ENCODE data around the gene PRR23B. TPM values are rescaled to one million over a fixed set of nuclear protein-coding genes. Genes with fewer than 3 reads are reported as not detected.
"Not testable (repeated sequence)": the region's sequence is repeated elsewhere in the genome, so short reads cannot be mapped to it uniquely, and the experiment has no call there.

PRR23B gene
- not detected in 2 replicates for total RNA-seq

DNA sequence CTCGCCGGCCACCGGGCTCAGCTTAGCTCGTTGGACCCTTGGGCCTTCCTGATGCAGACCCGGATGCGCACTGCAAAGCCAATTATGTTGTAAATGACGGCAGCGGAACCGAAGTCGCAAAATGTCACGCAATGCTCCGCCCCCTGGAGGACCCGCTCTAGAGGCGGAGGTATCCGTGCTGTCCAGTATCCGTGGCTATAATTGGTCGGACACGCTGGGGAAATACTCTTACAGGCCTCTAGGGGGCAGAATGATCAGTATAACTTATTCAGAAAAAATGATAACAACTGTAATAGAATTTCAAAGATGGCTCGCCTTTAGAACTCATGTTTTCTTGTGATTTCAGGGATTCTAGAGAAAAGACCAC is at the start of gene PRR23B:
TSS of gene PRR23B (minus strand) at position 59 of the 367 bp plus-strand sequence. CDS start 265 bp downstream, outside the sequence.
- intact Hi-C loops (cut with micrococcal nuclease) = no loop called here

DNA sequence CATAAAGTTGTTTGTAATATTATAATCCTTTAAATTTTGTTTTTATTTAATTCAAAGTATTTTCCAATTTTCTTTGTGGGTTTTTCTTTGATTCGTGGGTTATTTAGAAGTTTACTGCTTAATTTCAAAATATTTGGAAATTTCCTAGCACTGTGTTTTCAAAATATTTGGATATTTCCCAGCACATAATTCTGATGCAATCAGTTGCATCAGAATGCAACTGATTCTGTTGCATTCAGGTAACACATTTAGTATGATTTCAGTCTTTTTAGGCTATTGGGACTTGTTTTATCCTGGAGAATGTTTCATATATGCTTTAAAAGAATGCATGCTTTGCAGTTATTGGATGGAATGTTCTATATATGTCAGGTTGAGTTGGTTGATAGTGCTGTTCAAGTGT is 42.2 kb upstream of the PRR23B start:
- intact Hi-C loops (cut with micrococcal nuclease) = no loop called here

GRCh38 chr3:139052802-139053600 is 32.3 kb upstream of the PRR23B start:
- intact Hi-C loops (cut with micrococcal nuclease) = no loop called here

- intact Hi-C loops (cut with micrococcal nuclease) = no loop called here
Observed at GRCh38 chr3:139044366-139045210, 23.9 kb upstream of the PRR23B start, which contains the start of gene PRR23C. Gene PRR23C, minus strand, starts transcription at chr3:139044892. Its CDS starts 272 bp downstream, at chr3:139044620.

DNA sequence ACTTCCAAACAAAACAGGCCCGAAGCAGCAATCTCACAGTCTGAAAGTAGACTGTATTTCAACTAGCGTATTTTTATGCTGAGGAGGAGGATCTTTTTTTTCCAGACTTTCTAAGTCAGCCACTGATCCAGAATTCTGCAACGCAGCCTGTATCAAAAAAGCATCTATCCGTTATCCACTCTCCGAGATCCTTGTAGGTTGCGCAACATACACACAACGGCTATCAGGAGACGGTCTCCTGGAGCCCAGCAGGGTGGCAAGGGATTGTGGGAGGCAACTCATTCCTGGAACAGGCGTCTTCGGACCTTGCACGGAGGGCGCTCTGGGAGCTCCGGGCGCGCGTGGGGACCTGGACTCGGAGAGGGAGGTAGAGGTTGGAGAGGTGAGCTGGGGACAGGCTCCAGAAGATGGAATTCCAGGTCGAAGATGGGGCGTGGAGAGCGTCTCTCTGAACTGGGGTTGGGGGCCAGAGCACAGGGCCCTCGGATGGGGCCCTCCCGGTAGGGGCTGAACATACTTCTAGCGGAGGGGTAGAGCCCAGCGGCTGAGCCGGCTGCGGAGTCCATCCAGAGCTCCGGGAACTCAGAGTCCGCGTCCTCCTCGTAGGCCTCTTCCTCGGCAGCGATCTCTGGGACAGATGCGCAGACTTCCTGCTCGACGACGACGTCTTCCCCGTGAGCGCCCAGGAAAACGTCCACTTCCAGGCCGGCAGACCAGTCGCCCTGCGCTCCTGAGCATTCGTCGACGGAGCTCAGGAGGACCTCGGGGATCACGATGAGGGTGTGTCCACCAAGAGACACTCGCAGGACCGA is 23.0 kb upstream of the PRR23B start:
- intact Hi-C loops (cut with micrococcal nuclease) = no loop called here

- intact Hi-C loops (cut with micrococcal nuclease) = no loop called here
Observed at GRCh38 chr3:139037478-139037877, 16.8 kb upstream of the PRR23B start.

DNA sequence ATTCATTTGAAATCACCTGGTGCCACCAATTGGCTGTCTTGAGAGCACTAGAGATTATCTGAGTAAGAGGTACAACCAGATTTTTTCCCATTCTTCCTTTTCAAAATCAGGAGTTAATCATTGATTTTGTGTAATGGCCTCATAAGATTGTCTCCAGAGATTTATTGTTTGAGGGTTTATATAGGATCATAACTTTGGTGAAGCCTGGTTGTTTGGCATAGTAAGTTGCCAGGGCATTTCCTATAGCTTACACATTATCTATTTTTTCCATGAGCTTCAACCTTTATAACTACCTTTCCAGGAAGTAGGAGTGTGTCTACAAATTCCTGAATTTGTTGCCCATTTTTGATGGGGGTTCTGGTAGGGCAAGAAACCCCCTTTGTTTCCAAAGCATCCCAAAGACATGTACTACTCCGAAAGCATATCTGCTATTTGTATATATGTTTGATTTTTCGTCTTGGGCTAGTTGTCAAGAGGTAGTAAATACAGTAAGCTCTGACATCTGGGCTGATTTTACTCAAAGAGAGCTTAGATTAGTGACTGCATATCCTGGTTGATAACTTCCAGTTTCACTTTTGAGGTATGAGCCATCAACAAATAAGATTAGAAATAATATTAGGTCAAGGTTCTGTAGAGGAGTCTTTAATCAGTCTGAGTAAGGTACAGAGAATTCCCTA is 11.7 kb upstream of the PRR23B start:
- intact Hi-C loops (cut with micrococcal nuclease) = no loop called here

DNA sequence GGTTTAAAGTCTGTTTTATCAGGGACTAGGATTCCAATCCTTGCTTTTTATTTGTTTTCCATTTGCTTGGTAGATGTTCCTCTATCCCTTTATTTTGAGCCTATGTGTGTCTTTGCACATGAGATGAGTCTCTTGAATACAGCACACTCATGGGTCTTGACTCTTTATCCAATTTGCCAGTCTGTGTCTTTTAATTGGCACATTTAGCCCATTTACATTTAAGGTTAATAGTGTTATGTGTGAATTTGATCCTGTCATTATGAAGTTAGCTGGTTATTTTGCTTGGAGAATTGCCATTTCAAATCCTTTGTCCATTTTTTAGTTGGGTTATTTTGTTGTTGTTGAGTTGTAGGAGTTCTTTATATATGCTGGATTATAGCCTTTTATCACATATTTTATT is 9.8 kb upstream of the PRR23B start:
- intact Hi-C loops (cut with micrococcal nuclease) = not testable (repeated sequence)

DNA sequence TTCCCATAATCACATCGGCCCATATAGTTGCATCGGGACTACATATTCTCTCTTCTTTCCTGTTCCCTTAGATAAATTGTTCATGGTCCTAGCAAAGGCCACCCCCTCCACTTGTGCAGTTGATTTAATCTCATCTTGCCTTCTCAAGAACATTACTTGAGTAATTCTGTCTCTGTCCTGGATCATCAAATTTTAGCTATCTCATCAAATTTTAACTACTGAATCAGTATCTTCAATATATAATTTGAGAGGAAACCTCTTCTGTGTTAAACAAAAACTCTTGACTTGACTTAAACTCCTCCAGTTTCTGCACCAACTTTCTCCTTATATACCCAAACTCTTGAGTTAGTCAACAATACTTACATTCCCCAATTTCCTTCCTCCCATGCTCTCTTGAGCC is 4.2 kb upstream of the PRR23B start:
- intact Hi-C loops (cut with micrococcal nuclease) = no loop called here

GRCh38 chr3:139020036-139020867 is 474 bp downstream of the PRR23B start:
- intact Hi-C loops (cut with micrococcal nuclease) = no loop called here

DNA sequence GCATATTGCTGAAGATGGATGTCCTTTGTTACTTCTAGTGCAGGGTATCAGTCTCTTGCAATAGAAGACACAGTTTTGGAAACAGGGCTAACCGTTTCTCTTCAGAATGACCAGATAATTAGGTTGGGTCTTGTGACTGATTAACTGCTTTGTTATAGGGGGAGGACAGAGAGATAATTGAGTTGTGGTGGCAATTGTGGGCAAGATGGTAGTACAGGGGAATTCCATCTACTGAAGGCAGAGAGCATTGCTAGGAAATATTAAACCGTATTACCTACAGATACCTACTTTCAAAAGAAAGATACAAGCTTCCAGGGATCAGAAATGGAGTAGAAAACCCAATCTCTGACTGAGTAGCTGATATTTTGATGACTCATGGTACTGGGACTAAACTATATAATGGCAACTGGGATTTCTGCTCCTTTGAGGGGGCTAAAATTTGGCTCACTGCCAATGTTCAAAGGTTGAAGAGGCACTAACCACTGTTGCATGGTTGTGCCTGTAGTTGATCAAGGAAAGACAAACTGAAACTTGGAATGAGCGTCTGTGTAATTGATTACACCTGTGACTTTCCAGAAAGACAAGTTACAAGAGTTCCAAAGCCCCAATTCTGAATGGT is 4.2 kb downstream of the PRR23B start:
- intact Hi-C loops (cut with micrococcal nuclease) = no loop called here

DNA sequence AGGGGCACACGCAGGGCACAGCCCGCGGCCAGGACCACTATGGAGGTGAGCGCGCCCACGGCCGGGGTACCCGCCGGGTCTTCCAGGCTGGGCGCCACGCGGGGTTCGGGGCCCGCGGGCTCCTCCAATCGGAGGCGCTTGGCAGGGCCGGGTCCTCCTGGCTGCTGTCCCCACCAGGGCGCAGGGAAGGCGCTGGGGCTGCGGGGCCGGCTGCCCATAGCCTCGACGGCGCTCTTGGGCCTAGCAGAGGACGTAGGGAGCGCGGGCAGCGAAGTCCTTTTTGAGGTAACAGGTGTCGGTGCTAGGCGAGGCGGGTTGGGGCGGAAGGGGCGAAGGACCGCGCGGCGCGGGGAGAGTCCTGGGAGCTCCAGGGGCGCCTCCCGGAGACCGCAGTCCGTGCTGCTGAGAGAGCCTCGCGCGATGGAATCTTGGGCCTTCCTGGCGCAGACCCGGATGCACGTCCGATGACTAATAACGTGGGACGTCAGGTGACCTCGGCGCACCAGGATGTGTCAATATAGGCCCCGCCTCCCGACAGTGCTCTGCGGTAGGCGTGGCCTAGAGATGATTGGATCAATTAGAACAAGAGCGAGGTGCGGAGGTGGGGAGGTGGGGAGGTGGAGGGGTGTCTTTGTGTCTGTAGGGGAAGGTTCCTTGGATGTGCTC is 14.5 kb downstream of the PRR23B start, which contains the start of gene PRR23A:
TSS of gene PRR23A (minus strand) at position 218 of the 666 bp plus-strand sequence. CDS start at position 218, 0 bp downstream.
- intact Hi-C loops (cut with micrococcal nuclease) = no loop called here

- intact Hi-C loops (cut with micrococcal nuclease) = no loop called here
Observed at GRCh38 chr3:139005356-139005993, 15.3 kb downstream of the PRR23B start.

- intact Hi-C loops (cut with micrococcal nuclease) = no loop called here
Observed at GRCh38 chr3:138995706-138996105, 25.0 kb downstream of the PRR23B start.

GRCh38 chr3:138987181-138987580 is 33.5 kb downstream of the PRR23B start:
- intact Hi-C loops (cut with micrococcal nuclease) = no loop called here

DNA sequence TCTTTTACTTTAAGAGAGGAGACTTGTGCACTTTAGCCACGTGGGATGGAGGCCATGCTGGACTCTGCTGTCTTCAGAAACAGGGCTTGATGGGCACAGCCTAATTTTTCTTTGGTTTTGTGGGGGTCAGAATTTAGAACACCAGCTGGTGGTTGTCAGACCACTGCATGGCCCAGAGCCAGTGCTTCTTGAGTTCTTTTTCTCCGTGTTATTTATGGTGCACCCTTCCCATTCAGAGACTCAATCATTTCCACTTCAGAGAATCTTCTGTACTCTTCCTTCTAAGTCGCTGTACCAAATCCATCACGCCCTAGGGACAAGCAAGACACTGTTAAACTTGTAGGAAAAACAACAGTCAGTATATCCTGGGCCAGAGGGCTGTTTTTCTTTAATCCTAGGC is 34.8 kb downstream of the PRR23B start:
- intact Hi-C loops (cut with micrococcal nuclease) = no loop called here

DNA sequence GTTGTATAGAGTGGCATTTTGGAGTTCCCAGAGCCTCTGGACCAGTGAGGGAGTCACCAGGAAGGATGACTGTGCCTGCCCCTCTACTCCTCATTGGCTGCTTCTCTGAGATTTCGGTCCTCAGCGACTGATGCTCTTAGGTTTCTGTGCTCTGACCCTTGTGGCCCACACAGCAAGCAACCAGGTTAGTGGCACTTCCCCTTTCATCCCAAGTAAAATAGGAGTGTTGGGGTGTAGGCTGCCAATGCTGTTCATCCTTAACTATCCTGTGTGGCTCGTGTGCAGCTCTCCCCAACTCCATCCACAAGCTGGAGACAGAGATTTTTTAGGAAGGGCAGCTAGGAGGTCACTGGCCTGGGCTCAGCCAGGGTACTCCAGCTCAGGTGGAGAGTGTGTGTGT is 35.9 kb downstream of the PRR23B start:
- intact Hi-C loops (cut with micrococcal nuclease) = no loop called here

- intact Hi-C loops (cut with micrococcal nuclease) = no loop called here
Observed at GRCh38 chr3:138976047-138976446, 44.7 kb downstream of the PRR23B start.

Data from T-helper 2 cell treated with Interferon-gamma antibody and Interleukin-4, amounts not matched to agents 100 ng/mL and 5 ng/mL, for 36 hours (primary cell).